Neural crest cell (in vitro differentiated cells): Measurements from ENCODE around the gene CCND1. TPM values are rescaled to one million over a fixed set of nuclear protein-coding genes. Genes with fewer than 3 reads are reported as not detected.
A peak's percentile ranks its signal among the peaks of the same experiment; 100 is the strongest.

Source experiments
- DNase-seq: peaks from one replicate; pipeline ENCODE4 v3.0.0; 2021; ENCODE audit warnings: low read depth, mixed read lengths, low spot score
- H3K27ac Mint-ChIP-seq: one replicate; pipeline ENCODE4 v1.8.0; 2021; ENCODE audit warnings: mild to moderate bottlenecking, mixed read lengths; ENCODE audit not compliant: unreplicated experiment
- H3K27me3 Mint-ChIP-seq: 2 replicates; pipeline ENCODE4 v1.8.0; 2021; ENCODE audit warnings: low read depth, mild to moderate bottlenecking, mixed read lengths
- H3K36me3 Mint-ChIP-seq: 2 replicates; pipeline ENCODE4 v1.8.0; 2021; ENCODE audit warnings: low read depth, mild to moderate bottlenecking, mixed read lengths
- H3K4me1 Mint-ChIP-seq: 2 replicates; pipeline ENCODE4 v1.8.0; 2021; ENCODE audit warnings: mixed read lengths
- H3K4me3 Mint-ChIP-seq: one replicate; pipeline ENCODE4 v1.8.0; 2021; ENCODE audit warnings: mild to moderate bottlenecking, mixed read lengths
- H3K9me3 Mint-ChIP-seq: 2 replicates; pipeline ENCODE4 v1.8.0; 2021; ENCODE audit warnings: mixed read lengths
- CTCF ChIP-seq: fragments of 200-600 bp; sonication (generic); conservative IDR thresholded peaks from 2 replicates; pipeline ENCODE4 v1.5.0; 2021; ENCODE audit warnings: antibody characterized with exemption, mild to moderate bottlenecking
- total RNA-seq: library from RNA; stranded (reverse); gene quantifications from 2 replicates; pipeline ENCODE4 v1.2.1, GENCODE V29; 2021

CCND1 gene
- total RNA-seq, 1 donor from 2014 or later: 350 TPM

GRCh38 chr11:69669486-69669885, 28.5 kb downstream of the CCND1 start:
- peaks cover 19% of the 10 kb centered on the region for H3K4me1 Mint-ChIP-seq
- H3K9me3 Mint-ChIP-seq: no peaks in the 10 kb centered on the region
- no peak overlapping the region for H3K27ac Mint-ChIP-seq
- peak overlapping the region; percentile 82 for H3K4me3 Mint-ChIP-seq
- H3K27me3 Mint-ChIP-seq: no peaks in the 10 kb centered on the region
- DNase-seq: no peak
- no peak for TF ChIP-seq CTCF
- no peaks in the 10 kb centered on the region for H3K36me3 Mint-ChIP-seq

- Mint-ChIP-seq H3K4me1 (peaks cover 24% of the 10 kb centered on the region), H3K27ac (peak overlapping the region; percentile 88), H3K27me3 (no peaks in the 10 kb centered on the region), H3K9me3 (no peaks in the 10 kb centered on the region), H3K4me3 (peak overlapping the region; percentile 82), H3K36me3 (no peaks in the 10 kb centered on the region)
- DNase-seq: peak; percentile 90
- TF ChIP-seq CTCF: peak; percentile 95
Observed at GRCh38 chr11:69670158-69670845, 29.3 kb downstream of the CCND1 start.

- Mint-ChIP-seq H3K27ac (no peak overlapping the region), H3K4me1 (peaks cover 27% of the 10 kb centered on the region), H3K27me3 (no peaks in the 10 kb centered on the region), H3K36me3 (no peaks in the 10 kb centered on the region), H3K4me3 (peak overlapping the region; percentile 65), H3K9me3 (no peaks in the 10 kb centered on the region)
- DNase-seq: no peak
- TF ChIP-seq CTCF: no peak
Observed at GRCh38 chr11:69671734-69672465, 30.9 kb downstream of the CCND1 start.

- peak overlapping the region; percentile 95 for H3K4me3 Mint-ChIP-seq
- H3K9me3 Mint-ChIP-seq: no peaks in the 10 kb centered on the region
- no peak for TF ChIP-seq CTCF
- peaks cover 27% of the 10 kb centered on the region for H3K4me1 Mint-ChIP-seq
- peaks cover 10% of the 10 kb centered on the region for H3K27me3 Mint-ChIP-seq
- DNase-seq: no peak
- no peaks in the 10 kb centered on the region for H3K36me3 Mint-ChIP-seq
- peak overlapping the region; percentile 67 for H3K27ac Mint-ChIP-seq
Observed at GRCh38 chr11:69674267-69674885, 33.4 kb downstream of the CCND1 start.

GRCh38 chr11:69674886-69675714, 34.1 kb downstream of the CCND1 start, which contains the start of gene LTO1:
LTO1 (minus strand) TSS chr11:69675353; CDS start chr11:69675239, 114 bp downstream.
- Mint-ChIP-seq H3K27me3 (peaks cover 10% of the 10 kb centered on the region), H3K27ac (peak within 1 kb of the TSS; percentile 95), H3K4me3 (peak within 1 kb of the TSS; percentile 95), H3K9me3 (no peaks in the 10 kb centered on the region), H3K4me1 (peaks cover 24% of the 10 kb centered on the region), H3K36me3 (no peaks in the 10 kb centered on the region)
- DNase-seq: peak; percentile 97
- peak; percentile 35 for TF ChIP-seq CTCF
